Heart left ventricle (tissue), 16 donors: Measurements from ENCODE around the gene SLC46A3. TPM values are rescaled to one million over a fixed set of nuclear protein-coding genes. Genes with fewer than 3 reads are reported as not detected.
A peak's percentile ranks its signal among the peaks of the same experiment; 100 is the strongest.
"Not testable (repeated sequence)": the region's sequence is repeated elsewhere in the genome, so short reads cannot be mapped to it uniquely, and the experiment has no call there.

ENCODE experiments used
- ATAC-seq, 4 donors: fragments of 200-7000 bp; cut with Tn5 transposase; one replicate each; pipeline ENCODE4 v1.9.1; 2020 to 2022; ENCODE audit warnings: moderate library complexity in 4 of 4, mild to moderate bottlenecking in 3 of 4, moderate number of reproducible peaks in 1 of 4
- DNase-seq, 5 donors: peaks; one replicate each; pipeline ENCODE4 v3.0.0-alpha.2; 2020
- H3K27ac ChIP-seq, 12 donors: fragments of 200-600 bp; sonication (generic) in 4 of 12; one replicate each; pipeline versions ENCODE4 v1.5.0 to v1.8.0; 2016 to 2022; ENCODE audit warnings: mild to moderate bottlenecking in 2 of 12
- H3K27me3 ChIP-seq, 9 donors: fragments of 200-600 bp; sonication (generic) in 2 of 9; one replicate each; pipeline versions ENCODE4 v1.5.1 to v1.8.0; 2016 to 2022; ENCODE audit warnings: mild to moderate bottlenecking in 3 of 9
- H3K36me3 ChIP-seq, 9 donors: fragments of 200-600 bp; sonication (generic) in 2 of 9; one replicate each; pipeline versions ENCODE4 v1.5.0 to v1.8.0; 2018 to 2022; ENCODE audit warnings: mild to moderate bottlenecking in 2 of 9
- H3K4me1 ChIP-seq, 12 donors: fragments of 200-600 bp; sonication (generic) in 4 of 12; one replicate each; pipeline versions ENCODE4 v1.5.0 to v1.8.0; 2016 to 2022; ENCODE audit warnings: mild to moderate bottlenecking in 3 of 12
- H3K4me3 ChIP-seq, 12 donors: fragments of 200-600 bp; sonication (generic) in 4 of 12; one replicate each; pipeline versions ENCODE4 v1.5.0 to v1.8.0; 2017 to 2022; ENCODE audit warnings: mild to moderate bottlenecking in 9 of 12, moderate library complexity in 4 of 12
- H3K9me3 ChIP-seq, 12 donors: fragments of 200-600 bp; sonication (generic) in 4 of 12; one replicate each; pipeline versions ENCODE4 v1.5.0 to v1.8.0; 2016 to 2022; ENCODE audit warnings: mild to moderate bottlenecking in 1 of 12
- POLR2A ChIP-seq, 2 donors: fragments of 450-650 bp; IDR thresholded peaks; one replicate each; pipeline ENCODE4 v1.6.1; 2017; ENCODE audit warnings: antibody characterized with exemption in 2 of 2, mild to moderate bottlenecking in 2 of 2, moderate library complexity in 2 of 2
- WGBS, 4 donors: extraction: QIAGEN DNeasy Blood & Tissue Kit in 2 of 4; methylation state at CpG; one replicate each; pipeline versions ENCODE4 v1.1.5 to v1.1.7; 2013 to 2018; 5-methylcytosine and 5-hydroxymethylcytosine counted together
- intact Hi-C, 10 donors: fragments of 100-400 bp; cut with DNase I; formaldehyde crosslinking; loops; one replicate each; pipeline versions ENCODE4 v1.11.1 to v1.14.2; 2022
- polyA plus RNA-seq, 2 donors: library from polyadenylated mRNA; stranded (reverse); fragments of 200-250 nt; gene quantifications; one replicate each; pipeline ENCODE4 v1.2.3, GENCODE V29; 2013
- total RNA-seq, 9 donors: library from RNA; depleted of rRNA in 2 of 9; stranded (reverse); fragments of >200 nt in 2 of 9; fragmentation: NEBNext Ultra II Directional in 3 of 9; extraction: Animal tissue kit (Norgen Biotek cat#: 25700) in 3 of 9; gene quantifications; one replicate each; pipeline versions ENCODE4 v1.1.0 to v1.2.4, GENCODE V29; 2016 to 2023
- TF ChIP-seq, protein P1 (sequence below), 12 donors: fragments of 200-600 bp; sonication (generic) in 4 of 12; IDR thresholded peaks; one replicate each; pipeline versions ENCODE4 v1.5.0 to v1.8.0; 2018 to 2022; ENCODE audit warnings: antibody characterized with exemption in 12 of 12, mild to moderate bottlenecking in 5 of 12
- donor health status: ischemic (EF 13 %, LVEDD 7.1; RV severe dilation, severe dysfunction).
- donor health status: healthy with polysubstance abuse.
- donor health status: DM: no; HTN: yes; CAD: no.
- donor health status: DM: no; HTN: no; CAD: no.
- donor health status: ischemic (EF 25% LVEDD 6.9; RV normal size, moderate dysfunction).
- donor health status: ischemic (EF 25% LVEDD 5.7; RV mildly dilated, moderate dysfunction).
- donor health status: healthy.
- donor health status: DM: yes; HTN: yes; CAD: no.
- donor health status: ischemic (EF 35%, LVEDD 5.7; RV mildly dilated, moderate dysfunction).
- donor health status: nonischemic (EF 11% LVEDD 7.7; RV severe dilation, severe dysfunction).
- donor health status: DM: yes; HTN: yes; CAD: no.
- donor health status: PGD.
- donor health status: ischemic (EF 29% LVEDD 5.4; RV normal size, mild dysfunction).
- donor health status: nonischemic (EF 23%, LVEDD 6.1; RV moderate dilation, normal function).

Gene SLC46A3
- total and polyA plus RNA-seq, 11 donors: 11.1 to 18.1 (median 16.2) TPM

DNA sequence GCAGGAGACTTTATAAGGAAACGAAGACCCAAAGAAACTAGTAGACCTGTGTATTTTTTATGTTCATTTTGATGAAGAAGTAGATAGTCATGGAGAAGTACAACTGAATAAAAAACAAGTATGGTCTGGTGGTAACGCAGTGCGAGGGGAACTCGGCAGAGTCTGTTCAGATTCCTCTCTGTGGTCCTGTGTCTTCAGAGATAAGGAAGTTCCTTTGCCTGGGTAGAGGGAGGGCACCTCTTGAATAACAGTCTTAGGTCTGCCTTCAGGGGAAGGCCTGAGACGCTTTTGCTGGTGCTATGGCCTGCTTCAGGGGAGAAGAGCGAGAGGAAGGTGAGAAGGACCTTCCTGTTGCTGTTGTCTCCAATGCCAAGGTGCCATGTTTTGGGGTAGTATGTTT, 25.9 kb upstream of the SLC46A3 start:
- no peak for TF ChIP-seq POLR2A (IDR thresholded peaks at IDR 0.05)
- TF ChIP-seq, protein P1, sequence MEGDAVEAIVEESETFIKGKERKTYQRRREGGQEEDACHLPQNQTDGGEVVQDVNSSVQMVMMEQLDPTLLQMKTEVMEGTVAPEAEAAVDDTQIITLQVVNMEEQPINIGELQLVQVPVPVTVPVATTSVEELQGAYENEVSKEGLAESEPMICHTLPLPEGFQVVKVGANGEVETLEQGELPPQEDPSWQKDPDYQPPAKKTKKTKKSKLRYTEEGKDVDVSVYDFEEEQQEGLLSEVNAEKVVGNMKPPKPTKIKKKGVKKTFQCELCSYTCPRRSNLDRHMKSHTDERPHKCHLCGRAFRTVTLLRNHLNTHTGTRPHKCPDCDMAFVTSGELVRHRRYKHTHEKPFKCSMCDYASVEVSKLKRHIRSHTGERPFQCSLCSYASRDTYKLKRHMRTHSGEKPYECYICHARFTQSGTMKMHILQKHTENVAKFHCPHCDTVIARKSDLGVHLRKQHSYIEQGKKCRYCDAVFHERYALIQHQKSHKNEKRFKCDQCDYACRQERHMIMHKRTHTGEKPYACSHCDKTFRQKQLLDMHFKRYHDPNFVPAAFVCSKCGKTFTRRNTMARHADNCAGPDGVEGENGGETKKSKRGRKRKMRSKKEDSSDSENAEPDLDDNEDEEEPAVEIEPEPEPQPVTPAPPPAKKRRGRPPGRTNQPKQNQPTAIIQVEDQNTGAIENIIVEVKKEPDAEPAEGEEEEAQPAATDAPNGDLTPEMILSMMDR (IDR thresholded peaks at IDR 0.05): no peak
- no peaks in the 10 kb centered on the region for H3K27me3 ChIP-seq
- no peaks in the 10 kb centered on the region for H3K36me3 ChIP-seq
- H3K9me3 ChIP-seq: no peaks in the 10 kb centered on the region
- no peak for ATAC-seq
- no peak for DNase-seq
- peaks cover 0 to 12% (median 0%) of the 10 kb centered on the region in 12 donors for H3K4me1 ChIP-seq
- H3K27ac ChIP-seq: peak overlapping the region in 4 of 12 donors; percentile 12 to 80 (median 38)
- intact Hi-C loops: no loop called here
- H3K4me3 ChIP-seq: no peak overlapping the region
- 71 to 89% (median 82%) methylated on average over 6 of the region's 6 CpGs for WGBS, 4 donors

DNA sequence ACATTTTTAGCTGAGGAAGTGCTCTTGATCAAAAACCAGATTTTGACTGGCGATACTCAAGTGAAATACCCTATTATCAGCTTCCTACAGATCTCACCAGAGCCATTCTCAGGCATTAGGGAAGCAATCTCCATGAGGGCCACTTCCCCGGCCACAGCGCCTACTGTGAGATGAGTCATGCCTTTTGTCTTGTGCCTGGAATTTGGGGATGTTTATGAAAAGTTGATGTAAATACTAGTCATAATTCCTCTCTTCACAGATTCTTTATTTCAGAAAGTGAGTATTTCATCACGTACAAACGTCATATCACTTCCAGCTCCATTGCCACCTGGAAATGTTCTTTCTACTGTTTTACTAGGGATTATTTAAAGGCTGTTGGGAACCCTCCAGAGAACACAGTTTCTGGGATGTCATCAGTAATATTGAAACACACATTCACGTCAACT, 25.3 kb upstream of the SLC46A3 start:
- intact Hi-C loops: no loop called here
- H3K27me3 ChIP-seq: no peaks in the 10 kb centered on the region
- no peaks in the 10 kb centered on the region for H3K36me3 ChIP-seq
- peaks cover 0 to 12% (median 0%) of the 10 kb centered on the region in 12 donors for H3K4me1 ChIP-seq
- peak in 1 of 5 donors; percentile 40 for DNase-seq
- 60 to 76% (median 64%) methylated on average over 6 of the region's 6 CpGs for WGBS, 4 donors
- TF ChIP-seq POLR2A (IDR thresholded peaks at IDR 0.05): no peak
- TF ChIP-seq, protein P1 (IDR thresholded peaks at IDR 0.05): no peak
- no peaks in the 10 kb centered on the region for H3K9me3 ChIP-seq
- peak in 3 of 4 donors; percentile 55 to 80 (median 62) for ATAC-seq
- H3K27ac ChIP-seq: peak overlapping the region in 4 of 12 donors; percentile 32 to 80 (median 48)
- no peak overlapping the region for H3K4me3 ChIP-seq

DNA sequence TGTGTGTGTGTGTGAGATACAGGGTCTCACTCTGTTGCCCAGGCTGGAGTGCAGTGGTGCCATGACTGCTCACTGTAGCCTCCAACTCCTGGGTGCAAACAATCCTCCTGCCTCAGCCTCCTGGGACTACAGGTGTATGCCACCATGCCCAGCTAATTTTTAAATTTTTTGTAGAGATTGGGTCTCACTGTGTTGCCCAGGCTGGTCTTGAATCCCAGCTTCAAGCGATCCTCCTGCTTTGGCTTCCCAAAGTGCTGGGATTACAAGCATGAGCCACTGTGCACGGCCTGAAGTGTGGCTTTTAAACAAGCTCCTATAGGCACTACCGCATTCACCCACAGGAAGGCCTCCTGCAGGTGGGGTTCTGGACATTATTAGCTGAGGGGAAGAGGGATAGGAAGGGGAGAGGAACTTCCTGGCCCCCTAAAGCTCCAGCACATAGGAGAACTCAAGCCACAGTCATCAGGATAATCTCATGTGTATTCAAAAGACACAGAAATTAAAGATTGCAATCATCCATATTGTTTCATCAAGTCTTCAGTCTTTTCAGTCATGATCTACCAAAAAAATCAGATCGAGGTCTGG, 24.8 kb upstream of the SLC46A3 start:
- Histone ChIP-seq H3K36me3 (no peaks in the 10 kb centered on the region), H3K27me3 (no peaks in the 10 kb centered on the region), H3K27ac (peak overlapping the region in 2 of 12 donors; percentile 54 to 80), H3K4me1 (peaks cover 0 to 12% (median 0%) of the 10 kb centered on the region in 12 donors), H3K9me3 (no peaks in the 10 kb centered on the region), H3K4me3 (no peak overlapping the region)
- TF ChIP-seq, protein P1 (IDR thresholded peaks at IDR 0.05): no peak
- TF ChIP-seq POLR2A (IDR thresholded peaks at IDR 0.05): no peak
- 80 to 92% (median 81%) methylated on average over 4 of the region's 4 CpGs for WGBS, 4 donors
- intact Hi-C loops: no loop called here
- ATAC-seq (no peak), DNase-seq (no peak)

DNA sequence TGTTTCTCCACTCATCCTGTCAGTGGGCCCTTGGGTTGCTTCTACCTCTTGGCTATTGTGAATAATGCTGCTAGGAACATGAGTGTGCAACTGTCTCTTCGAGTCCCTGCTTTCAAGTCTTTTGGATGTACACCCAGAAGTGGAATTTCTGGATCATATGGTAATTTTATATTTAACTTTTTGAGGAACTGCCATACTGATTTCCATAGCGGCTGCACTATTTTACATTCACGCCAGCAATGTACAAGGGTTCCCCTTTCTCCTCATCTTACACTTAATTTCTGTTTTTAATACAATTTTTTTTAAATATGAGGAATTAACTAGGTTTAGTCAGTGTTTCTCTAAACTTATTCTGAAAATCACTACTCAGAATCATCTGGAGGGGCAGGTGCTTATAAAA, 24.2 kb upstream of the SLC46A3 start:
- peak in 1 of 4 donors; percentile 43 for ATAC-seq
- TF ChIP-seq POLR2A (IDR thresholded peaks at IDR 0.05): no peak
- TF ChIP-seq, protein P1 (IDR thresholded peaks at IDR 0.05): no peak
- no peaks in the 10 kb centered on the region for H3K9me3 ChIP-seq
- intact Hi-C loops: no loop called here
- peaks cover 0 to 12% (median 0%) of the 10 kb centered on the region in 12 donors for H3K4me1 ChIP-seq
- H3K36me3 ChIP-seq: no peaks in the 10 kb centered on the region
- DNase-seq: no peak
- 85 to 93% (median 92%) methylated on average over 3 of the region's 3 CpGs for WGBS, 4 donors
- H3K4me3 ChIP-seq: no peak overlapping the region
- peak overlapping the region in 1 of 12 donors; percentile 80 for H3K27ac ChIP-seq
- no peaks in the 10 kb centered on the region for H3K27me3 ChIP-seq

DNA sequence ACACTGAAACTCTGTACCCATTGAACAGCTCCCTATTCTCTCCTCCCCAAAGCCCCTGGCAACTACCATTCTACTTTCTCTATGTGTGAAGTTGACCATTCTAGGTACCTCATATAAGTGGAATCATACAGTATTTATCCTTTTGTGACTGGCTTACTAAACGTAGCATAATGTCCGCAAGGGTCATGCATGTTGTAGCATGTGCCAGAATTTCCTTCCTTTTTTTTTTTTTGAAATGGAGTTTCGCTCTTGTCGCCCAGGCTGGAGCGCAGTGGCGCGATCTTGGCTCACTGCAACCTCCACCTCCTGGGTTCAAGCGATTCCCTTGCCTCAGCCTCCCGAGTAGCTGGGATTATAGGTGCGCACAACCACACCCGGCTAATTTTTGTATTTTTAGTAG, 23.7 kb upstream of the SLC46A3 start:
- intact Hi-C loops, ATAC-seq, DNase-seq, H3K27me3 ChIP-seq, H3K4me3 ChIP-seq, H3K9me3 ChIP-seq, H3K36me3 ChIP-seq: not testable (repeated sequence)
- peaks cover 0 to 12% (median 0%) of the 10 kb centered on the region in 12 donors for H3K4me1 ChIP-seq
- WGBS, 4 donors: 84 to 95% (median 87%) methylated on average over 11 of the region's 11 CpGs
- peak overlapping the region in 1 of 12 donors; percentile 71 for H3K27ac ChIP-seq
